Measurements from ENCODE around the gene ANK3.

The ANK3 gene

GRCh38 chr10:60413306-60414012, 23.8 kb upstream of the ANK3 start:
- DNase-seq: no peak

- DNase-seq: no peak
These were observed 21.3 kb upstream of the ANK3 start for GRCh38 chr10:60410970-60411369.

- DNase-seq: no peak
These were observed 19.5 kb upstream of the ANK3 start for GRCh38 chr10:60409202-60409601.

GRCh38 chr10:60406182-60406581, 16.5 kb upstream of the ANK3 start:
- no peak for DNase-seq

DNA sequence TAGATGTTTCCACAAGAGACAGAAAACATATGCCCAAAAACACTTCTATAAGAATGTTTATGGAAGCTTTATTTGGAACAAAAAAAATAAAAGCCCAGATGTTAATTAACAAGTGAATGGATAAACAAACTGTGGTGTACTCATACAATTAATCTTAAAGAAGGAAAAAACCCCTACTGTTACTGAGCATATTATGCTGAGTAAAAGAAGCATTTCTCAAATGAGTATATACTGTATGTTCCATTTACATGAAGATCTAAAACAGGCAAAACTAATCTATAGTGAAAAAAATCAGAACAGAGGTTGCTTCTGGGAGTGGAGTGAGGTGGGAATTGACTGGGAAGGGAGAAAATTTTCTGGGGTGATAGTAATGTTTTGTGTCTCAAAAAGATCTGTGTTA, 15.5 kb upstream of the ANK3 start:
- DNase-seq: no peak

DNA sequence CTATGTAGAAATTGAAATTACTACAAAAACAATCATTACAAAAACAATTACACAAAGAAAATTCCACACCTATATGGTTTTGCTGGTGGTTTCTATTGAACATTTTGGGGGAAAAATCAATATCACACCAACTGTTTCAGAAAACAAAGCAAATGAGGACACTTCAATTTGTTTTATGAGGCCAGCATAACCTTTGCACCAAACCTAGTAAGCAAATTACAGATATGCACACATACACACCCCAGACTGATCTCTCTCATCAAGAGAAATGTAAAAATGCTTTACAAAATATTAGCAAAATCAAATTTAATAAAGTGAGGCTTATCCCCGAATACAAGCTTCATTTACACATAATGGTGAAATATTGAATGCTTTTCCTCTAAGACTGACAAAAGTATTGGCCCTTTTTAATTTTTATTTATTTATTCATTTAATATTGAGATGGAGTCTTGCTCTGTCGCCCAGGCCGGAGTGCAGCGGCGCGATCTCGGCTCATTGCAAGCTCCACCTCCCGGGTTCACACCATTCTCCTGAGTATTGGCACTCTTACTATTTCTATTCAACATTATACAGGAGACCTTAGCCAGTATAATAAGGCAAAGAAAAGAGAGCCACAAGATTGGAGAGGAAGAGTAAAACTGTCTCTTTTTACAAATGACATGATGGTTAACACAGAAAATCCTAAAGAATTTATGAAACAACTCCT, 13.6 kb upstream of the ANK3 start:
- no peak for DNase-seq

DNA sequence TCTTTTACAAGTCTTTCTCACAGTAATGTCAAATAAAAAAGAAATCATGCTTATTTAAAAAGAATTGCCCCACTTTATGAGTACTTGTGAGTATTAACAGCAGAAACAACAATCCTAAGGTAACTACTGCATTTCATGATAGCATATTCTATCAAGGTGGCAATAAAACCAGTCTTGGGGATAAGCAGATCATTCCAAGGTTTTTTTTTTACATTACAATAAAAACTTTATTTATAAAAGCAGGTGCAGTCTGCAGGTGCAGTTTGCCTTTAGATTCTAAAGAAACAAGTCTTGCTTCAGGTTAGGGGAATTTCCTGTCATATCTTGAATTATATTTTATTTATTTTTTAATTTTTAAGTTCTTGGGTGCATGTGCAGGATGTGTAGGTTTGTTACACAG, 10.7 kb upstream of the ANK3 start:
- DNase-seq: no peak

- no peak for DNase-seq
These were observed 9.7 kb upstream of the ANK3 start for GRCh38 chr10:60399328-60399727.

GRCh38 chr10:60397792-60398191, 8.1 kb upstream of the ANK3 start:
- no peak for DNase-seq

DNA sequence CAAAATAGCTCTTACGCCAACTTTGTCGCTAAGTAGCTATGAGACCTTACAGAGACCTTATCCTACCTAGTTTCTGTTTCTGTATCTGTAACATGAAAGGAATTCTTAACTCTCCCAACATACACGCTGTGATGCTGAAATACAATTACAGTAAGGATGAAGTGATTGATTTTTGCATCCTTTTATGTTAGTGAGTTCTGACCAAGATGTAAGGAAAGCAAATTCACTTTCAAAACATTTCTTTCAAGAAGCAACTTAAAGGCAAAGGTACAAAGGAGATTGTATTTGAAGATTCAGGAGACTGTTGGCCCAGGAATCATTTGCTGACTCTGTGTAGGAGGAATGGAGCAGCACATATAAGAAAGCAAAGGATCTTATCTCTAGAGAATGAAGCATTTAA, 7.1 kb upstream of the ANK3 start:
- DNase-seq: no peak

- no peak for DNase-seq
These were observed 6.0 kb upstream of the ANK3 start for GRCh38 chr10:60395711-60396110.

DNA sequence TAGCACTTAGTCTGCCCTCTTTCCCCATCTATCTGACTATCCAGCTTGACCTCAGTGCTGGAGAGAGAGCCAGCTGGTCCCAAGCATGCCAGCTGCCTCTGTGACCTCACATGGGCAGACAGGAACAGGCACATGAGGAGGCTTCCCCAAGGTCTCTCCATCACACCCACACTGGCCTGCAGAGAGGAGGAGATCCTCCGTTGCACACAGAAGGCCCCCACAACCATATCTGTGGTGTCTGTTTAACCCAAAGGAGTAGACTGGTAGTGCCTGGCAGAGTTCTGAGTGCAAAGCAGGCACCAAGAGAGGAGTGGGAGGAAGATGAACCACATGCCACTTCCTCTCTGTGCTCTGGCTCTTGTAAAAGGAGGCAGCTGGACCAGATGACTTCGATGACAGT, 4.8 kb upstream of the ANK3 start:
- DNase-seq: no peak

DNA sequence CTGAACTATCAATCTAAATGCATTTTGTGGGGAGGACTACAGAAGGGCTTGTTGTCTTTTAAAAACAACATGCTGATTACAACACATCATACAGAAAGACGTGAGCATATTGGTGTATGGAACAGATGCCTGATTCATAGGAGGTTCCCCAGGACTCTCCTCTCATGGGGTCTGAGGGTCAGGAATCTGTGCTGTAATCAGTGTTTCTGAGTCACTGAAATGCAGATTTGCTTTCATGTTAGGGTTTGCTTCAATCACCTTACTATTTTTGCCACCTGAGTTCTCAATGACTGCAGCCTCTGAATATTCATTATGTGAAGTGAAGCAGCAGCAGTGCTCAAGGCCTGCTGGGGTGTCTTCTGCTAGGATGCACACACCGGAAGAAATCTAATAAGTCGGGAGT, 550 bp upstream of the ANK3 start:
- DNase-seq: no peak

DNA sequence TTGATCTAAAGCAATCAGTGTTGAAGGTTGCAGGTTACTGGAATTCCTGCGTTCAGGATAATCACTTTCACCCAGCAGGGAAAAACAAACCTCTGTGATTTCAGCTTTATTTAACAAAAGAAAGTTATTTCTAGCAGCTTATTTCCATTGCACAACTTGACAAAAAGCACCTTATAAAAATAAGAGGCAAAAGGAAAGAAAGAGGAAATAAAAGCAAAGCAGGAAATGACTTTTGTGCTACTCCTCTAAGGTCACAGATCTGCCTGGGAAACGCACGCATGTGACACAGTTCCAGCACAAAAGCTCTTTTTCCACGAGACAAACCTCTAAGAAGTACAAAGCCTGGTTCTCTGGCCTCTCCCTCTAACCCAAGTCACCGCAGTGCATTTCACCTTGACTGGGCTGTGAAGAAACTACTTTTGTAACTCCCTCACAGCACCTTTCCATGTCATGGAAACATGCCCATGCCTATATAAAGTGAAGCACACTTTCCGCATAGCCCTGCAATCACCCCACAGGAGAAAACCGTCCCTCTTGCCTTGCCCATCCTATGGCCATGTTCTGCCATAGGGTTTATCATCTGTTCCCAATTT, 870 bp downstream of the ANK3 start:
- DNase-seq: no peak

GRCh38 chr10:60388116-60388625, 1.5 kb downstream of the ANK3 start:
- no peak for DNase-seq

DNA sequence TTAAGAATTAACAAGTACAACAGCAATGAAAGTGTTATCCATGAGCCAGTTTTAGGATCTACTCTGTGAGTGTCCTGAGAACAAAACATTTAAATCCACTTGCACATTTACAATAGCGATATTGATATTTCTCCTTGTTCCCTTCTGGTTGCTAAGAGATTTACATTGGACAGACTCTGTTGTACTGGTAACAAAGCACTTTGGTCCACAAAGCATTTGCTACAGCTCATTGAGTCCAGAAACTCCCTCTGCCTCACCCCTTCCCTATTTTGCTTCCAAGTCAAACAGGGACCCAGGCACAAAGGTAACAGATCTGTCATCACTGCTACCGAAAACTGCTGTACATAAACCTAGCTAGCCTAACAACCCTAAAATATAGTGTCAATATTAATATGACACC, 2.1 kb downstream of the ANK3 start:
- no peak for DNase-seq

- DNase-seq: no peak
These were observed 4.3 kb downstream of the ANK3 start for GRCh38 chr10:60385399-60385738.

- no peak for DNase-seq
These were observed 4.8 kb downstream of the ANK3 start for GRCh38 chr10:60384708-60385398.

- DNase-seq: no peak
These were observed 5.7 kb downstream of the ANK3 start for GRCh38 chr10:60384011-60384410.

DNA sequence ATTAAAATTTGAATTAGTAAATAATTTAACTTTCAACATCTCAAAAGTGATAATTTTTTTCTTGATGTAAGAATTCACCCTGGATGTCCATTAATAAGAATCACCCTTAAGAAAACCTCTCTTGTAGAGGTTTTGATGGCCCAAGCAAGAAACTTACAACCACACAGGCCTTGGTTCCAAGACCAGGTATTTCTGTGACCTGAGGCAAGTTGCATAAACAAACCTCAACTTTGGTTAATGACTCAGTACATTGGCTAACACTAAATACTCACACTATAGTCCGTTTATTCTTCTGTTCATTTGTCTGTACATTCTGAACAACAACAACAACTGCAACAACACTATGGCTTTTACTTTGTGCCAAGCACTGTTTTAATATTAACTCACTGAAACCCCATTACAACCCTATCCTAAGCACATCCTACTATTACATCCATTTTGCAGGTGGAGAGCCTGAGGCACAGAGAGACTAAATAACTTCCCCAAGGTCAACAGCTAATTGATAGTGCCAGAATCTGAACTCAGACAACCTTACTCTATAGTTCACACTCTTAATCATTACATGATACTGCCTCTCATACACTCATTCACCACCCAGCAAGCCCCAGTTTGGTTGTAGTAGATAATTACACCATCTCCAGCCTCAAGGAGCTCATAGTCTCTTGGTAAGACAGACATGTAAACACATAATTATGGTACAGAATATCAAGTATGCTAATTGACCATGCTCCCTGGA, 6.6 kb downstream of the ANK3 start:
- no peak for DNase-seq

GRCh38 chr10:60380781-60381180, 8.9 kb downstream of the ANK3 start:
- no peak for DNase-seq

DNA sequence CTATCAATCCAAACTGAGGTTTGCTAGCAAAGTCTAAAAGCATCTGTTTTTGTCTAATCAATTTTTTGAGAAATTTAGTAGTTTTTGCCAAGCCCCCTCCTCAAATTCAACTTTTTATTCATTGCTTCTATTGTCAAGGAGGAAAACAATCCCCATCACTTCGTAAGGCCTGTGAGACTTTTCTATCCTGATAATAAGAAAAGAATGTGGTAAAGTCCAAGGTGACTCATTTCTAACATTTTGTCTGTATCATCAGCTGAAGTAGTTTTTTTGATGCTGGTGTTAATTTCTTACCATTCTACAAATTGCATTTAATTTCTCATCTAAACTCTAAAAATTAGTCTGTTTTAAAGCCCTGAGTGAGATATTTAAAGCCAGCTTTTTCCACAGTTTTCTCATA, 11.7 kb downstream of the ANK3 start:
- DNase-seq: no peak

GRCh38 chr10:60377042-60377352, 12.7 kb downstream of the ANK3 start:
- no peak for DNase-seq
